ENCODE measurements around the gene KCNB1.
A peak's percentile ranks its signal among the peaks of the same experiment; 100 is the strongest.

The KCNB1 gene

GRCh38 chr20:49398401-49399144, 83.9 kb downstream of the KCNB1 start:
- H3K4me1 Mint-ChIP-seq: no peaks in the 10 kb centered on the region
- ATAC-seq (ENCODE audit: low read depth) (peak; percentile 38), DNase-seq (ENCODE audit: low spot score in 2 of 2) (no peak)
- H3K27ac Mint-ChIP-seq: no peak overlapping the region
- peaks cover 3% of the 10 kb centered on the region for H3K36me3 Mint-ChIP-seq
- peaks cover 5% of the 10 kb centered on the region for H3K9me3 Mint-ChIP-seq
- no peak overlapping the region for H3K4me3 Mint-ChIP-seq
- peaks cover 14% of the 10 kb centered on the region for H3K27me3 Mint-ChIP-seq

GRCh38 chr20:49397525-49397924, 84.9 kb downstream of the KCNB1 start:
- H3K4me3 Mint-ChIP-seq: no peak overlapping the region
- H3K36me3 Mint-ChIP-seq: peaks cover 3% of the 10 kb centered on the region
- no peaks in the 10 kb centered on the region for H3K4me1 Mint-ChIP-seq
- no peak for ATAC-seq (ENCODE audit: low read depth)
- H3K27me3 Mint-ChIP-seq: peaks cover 18% of the 10 kb centered on the region
- H3K9me3 Mint-ChIP-seq: peaks cover 5% of the 10 kb centered on the region
- DNase-seq (ENCODE audit: low spot score in 2 of 2): no peak
- no peak overlapping the region for H3K27ac Mint-ChIP-seq

- Mint-ChIP-seq H3K36me3 (no peaks in the 10 kb centered on the region), H3K27ac (no peak overlapping the region), H3K27me3 (peaks cover 21% of the 10 kb centered on the region), H3K9me3 (peaks cover 1% of the 10 kb centered on the region), H3K4me3 (no peak overlapping the region), H3K4me1 (no peaks in the 10 kb centered on the region)
- ATAC-seq (ENCODE audit: low read depth) (no peak), DNase-seq (ENCODE audit: low spot score in 2 of 2) (no peak)
These were observed 86.2 kb downstream of the KCNB1 start for GRCh38 chr20:49396230-49396629.

GRCh38 chr20:49395659-49396058, 86.8 kb downstream of the KCNB1 start:
- H3K27ac Mint-ChIP-seq: no peak overlapping the region
- H3K9me3 Mint-ChIP-seq: peaks cover 1% of the 10 kb centered on the region
- H3K36me3 Mint-ChIP-seq: no peaks in the 10 kb centered on the region
- H3K27me3 Mint-ChIP-seq: peaks cover 18% of the 10 kb centered on the region
- H3K4me1 Mint-ChIP-seq: no peaks in the 10 kb centered on the region
- DNase-seq (ENCODE audit: low spot score in 2 of 2) (no peak), ATAC-seq (ENCODE audit: low read depth) (no peak)
- H3K4me3 Mint-ChIP-seq: no peak overlapping the region

GRCh38 chr20:49395183-49395582, 87.3 kb downstream of the KCNB1 start:
- Mint-ChIP-seq H3K4me1 (no peaks in the 10 kb centered on the region), H3K4me3 (no peak overlapping the region), H3K27ac (no peak overlapping the region), H3K9me3 (peaks cover 1% of the 10 kb centered on the region), H3K27me3 (peaks cover 18% of the 10 kb centered on the region), H3K36me3 (no peaks in the 10 kb centered on the region)
- no peak for DNase-seq (ENCODE audit: low spot score in 2 of 2)
- no peak for ATAC-seq (ENCODE audit: low read depth)

GRCh38 chr20:49394757-49395156, 87.7 kb downstream of the KCNB1 start:
- H3K36me3 Mint-ChIP-seq: no peaks in the 10 kb centered on the region
- H3K4me1 Mint-ChIP-seq: no peaks in the 10 kb centered on the region
- no peak for DNase-seq (ENCODE audit: low spot score in 2 of 2)
- no peak overlapping the region for H3K4me3 Mint-ChIP-seq
- ATAC-seq (ENCODE audit: low read depth): no peak
- H3K27ac Mint-ChIP-seq: no peak overlapping the region
- peaks cover 1% of the 10 kb centered on the region for H3K9me3 Mint-ChIP-seq
- H3K27me3 Mint-ChIP-seq: peaks cover 17% of the 10 kb centered on the region

GRCh38 chr20:49394264-49394663, 88.2 kb downstream of the KCNB1 start:
- Mint-ChIP-seq H3K27ac (no peak overlapping the region), H3K36me3 (no peaks in the 10 kb centered on the region), H3K27me3 (peaks cover 19% of the 10 kb centered on the region), H3K4me1 (no peaks in the 10 kb centered on the region), H3K4me3 (no peak overlapping the region), H3K9me3 (peaks cover 1% of the 10 kb centered on the region)
- DNase-seq (ENCODE audit: low spot score in 2 of 2) (no peak), ATAC-seq (ENCODE audit: low read depth) (no peak)

- ATAC-seq (ENCODE audit: low read depth) (no peak), DNase-seq (ENCODE audit: low spot score in 2 of 2) (no peak)
- Mint-ChIP-seq H3K27ac (no peak overlapping the region), H3K4me3 (no peak overlapping the region), H3K4me1 (no peaks in the 10 kb centered on the region), H3K36me3 (no peaks in the 10 kb centered on the region), H3K9me3 (peaks cover 1% of the 10 kb centered on the region), H3K27me3 (peaks cover 19% of the 10 kb centered on the region)
These were observed 88.7 kb downstream of the KCNB1 start for GRCh38 chr20:49393803-49394202.

GRCh38 chr20:49392745-49393144, 89.7 kb downstream of the KCNB1 start:
- Mint-ChIP-seq H3K9me3 (no peaks in the 10 kb centered on the region), H3K36me3 (no peaks in the 10 kb centered on the region), H3K4me3 (no peak overlapping the region), H3K27me3 (peaks cover 17% of the 10 kb centered on the region), H3K27ac (no peak overlapping the region), H3K4me1 (no peaks in the 10 kb centered on the region)
- ATAC-seq (ENCODE audit: low read depth): no peak
- no peak for DNase-seq (ENCODE audit: low spot score in 2 of 2)

- DNase-seq (ENCODE audit: low spot score in 2 of 2): no peak
- no peak for ATAC-seq (ENCODE audit: low read depth)
- Mint-ChIP-seq H3K4me1 (no peaks in the 10 kb centered on the region), H3K27ac (no peak overlapping the region), H3K36me3 (no peaks in the 10 kb centered on the region), H3K4me3 (no peak overlapping the region), H3K27me3 (peaks cover 17% of the 10 kb centered on the region), H3K9me3 (no peaks in the 10 kb centered on the region)
These were observed 90.8 kb downstream of the KCNB1 start for GRCh38 chr20:49391404-49392245.

GRCh38 chr20:49389854-49390253, 92.6 kb downstream of the KCNB1 start:
- no peak for DNase-seq (ENCODE audit: low spot score in 2 of 2)
- Mint-ChIP-seq H3K36me3 (no peaks in the 10 kb centered on the region), H3K27me3 (peaks cover 18% of the 10 kb centered on the region)

GRCh38 chr20:49388744-49389143, 93.7 kb downstream of the KCNB1 start:
- H3K9me3 Mint-ChIP-seq: peaks cover 3% of the 10 kb centered on the region
- H3K27me3 Mint-ChIP-seq: peaks cover 21% of the 10 kb centered on the region
- H3K36me3 Mint-ChIP-seq: no peaks in the 10 kb centered on the region
- H3K27ac Mint-ChIP-seq: no peak overlapping the region
- no peak overlapping the region for H3K4me3 Mint-ChIP-seq
- no peak for DNase-seq (ENCODE audit: low spot score in 2 of 2)
- no peak for ATAC-seq (ENCODE audit: low read depth)
- H3K4me1 Mint-ChIP-seq: peaks cover 3% of the 10 kb centered on the region

More at GRCh38 chr20:49389854-49390253, 92.6 kb downstream of the KCNB1 start:
- H3K4me3 Mint-ChIP-seq: no peak overlapping the region
- peaks cover 3% of the 10 kb centered on the region for H3K9me3 Mint-ChIP-seq
- peaks cover 3% of the 10 kb centered on the region for H3K4me1 Mint-ChIP-seq
- H3K27ac Mint-ChIP-seq: no peak overlapping the region
- ATAC-seq (ENCODE audit: low read depth): no peak

GRCh38 chr20:49387581-49387939, 94.9 kb downstream of the KCNB1 start:
- ATAC-seq (ENCODE audit: low read depth) (no peak), DNase-seq (ENCODE audit: low spot score in 2 of 2) (no peak)
- H3K27ac Mint-ChIP-seq: no peak overlapping the region
- peaks cover 3% of the 10 kb centered on the region for H3K9me3 Mint-ChIP-seq
- no peaks in the 10 kb centered on the region for H3K36me3 Mint-ChIP-seq
- H3K27me3 Mint-ChIP-seq: peaks cover 20% of the 10 kb centered on the region
- H3K4me1 Mint-ChIP-seq: peaks cover 3% of the 10 kb centered on the region
- no peak overlapping the region for H3K4me3 Mint-ChIP-seq

GRCh38 chr20:49386848-49387580, 95.5 kb downstream of the KCNB1 start:
- no peak for ATAC-seq (ENCODE audit: low read depth)
- H3K9me3 Mint-ChIP-seq: peaks cover 3% of the 10 kb centered on the region
- no peak for DNase-seq (ENCODE audit: low spot score in 2 of 2)
- H3K36me3 Mint-ChIP-seq: no peaks in the 10 kb centered on the region
- peaks cover 20% of the 10 kb centered on the region for H3K27me3 Mint-ChIP-seq
- H3K4me1 Mint-ChIP-seq: peaks cover 3% of the 10 kb centered on the region
- H3K27ac Mint-ChIP-seq: no peak overlapping the region
- H3K4me3 Mint-ChIP-seq: no peak overlapping the region

Data from memory B cell (primary cell).